ENCODE data around the gene KIAA2012.

Gene KIAA2012

DNA sequence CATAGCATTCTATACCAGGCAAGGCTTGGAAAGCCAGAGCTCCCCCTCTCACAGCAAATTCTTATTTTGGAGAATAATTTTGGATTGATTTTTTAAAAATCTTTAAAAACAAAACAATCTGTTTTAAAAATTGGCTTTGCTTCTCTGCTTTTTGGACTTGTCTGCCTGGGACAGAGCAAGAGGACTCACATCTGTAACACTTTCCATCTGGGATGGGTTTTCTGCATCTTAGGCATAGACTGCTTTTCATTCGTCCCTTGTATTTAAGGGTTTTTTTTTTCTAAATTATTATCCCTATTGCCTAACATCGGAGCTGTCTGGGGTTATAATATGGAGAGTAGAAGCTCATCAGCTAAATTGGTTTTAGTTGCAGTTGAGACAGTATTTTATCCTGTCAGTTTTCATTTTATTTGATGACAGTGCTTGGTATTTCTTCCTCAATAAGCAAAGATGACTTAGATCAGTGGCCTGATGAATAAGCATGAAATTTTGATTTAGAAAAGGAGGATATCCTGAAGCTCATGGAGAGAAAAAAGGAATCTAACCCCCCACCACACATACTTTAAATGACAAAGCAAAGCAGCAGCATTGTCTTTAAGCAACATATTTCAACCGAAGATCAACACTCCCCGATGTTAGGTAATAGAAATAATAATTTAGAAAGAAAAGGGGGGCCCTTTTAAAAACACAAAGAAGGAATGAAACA, 41.7 kb upstream of the KIAA2012 start:
- in situ Hi-C loops (cut with MboI; ENCODE audit: low pct_unique_long_range_greater_than_20kb, low sequenced_read_pairs, unreplicated experiment) = no loop called here
- no peak for DNase-seq (ENCODE audit: low spot score)
- TF ChIP-seq, protein P1, sequence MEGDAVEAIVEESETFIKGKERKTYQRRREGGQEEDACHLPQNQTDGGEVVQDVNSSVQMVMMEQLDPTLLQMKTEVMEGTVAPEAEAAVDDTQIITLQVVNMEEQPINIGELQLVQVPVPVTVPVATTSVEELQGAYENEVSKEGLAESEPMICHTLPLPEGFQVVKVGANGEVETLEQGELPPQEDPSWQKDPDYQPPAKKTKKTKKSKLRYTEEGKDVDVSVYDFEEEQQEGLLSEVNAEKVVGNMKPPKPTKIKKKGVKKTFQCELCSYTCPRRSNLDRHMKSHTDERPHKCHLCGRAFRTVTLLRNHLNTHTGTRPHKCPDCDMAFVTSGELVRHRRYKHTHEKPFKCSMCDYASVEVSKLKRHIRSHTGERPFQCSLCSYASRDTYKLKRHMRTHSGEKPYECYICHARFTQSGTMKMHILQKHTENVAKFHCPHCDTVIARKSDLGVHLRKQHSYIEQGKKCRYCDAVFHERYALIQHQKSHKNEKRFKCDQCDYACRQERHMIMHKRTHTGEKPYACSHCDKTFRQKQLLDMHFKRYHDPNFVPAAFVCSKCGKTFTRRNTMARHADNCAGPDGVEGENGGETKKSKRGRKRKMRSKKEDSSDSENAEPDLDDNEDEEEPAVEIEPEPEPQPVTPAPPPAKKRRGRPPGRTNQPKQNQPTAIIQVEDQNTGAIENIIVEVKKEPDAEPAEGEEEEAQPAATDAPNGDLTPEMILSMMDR (IDR thresholded peaks at IDR 0.05; ENCODE audit: extremely low read depth, insufficient read depth, missing control alignments) = no peak

- in situ Hi-C loops (cut with MboI; ENCODE audit: low pct_unique_long_range_greater_than_20kb, low sequenced_read_pairs, unreplicated experiment) = no loop called here
- DNase-seq (ENCODE audit: low spot score) = peak; percentile 47
- TF ChIP-seq, protein P1 (IDR thresholded peaks at IDR 0.05; ENCODE audit: extremely low read depth, insufficient read depth, missing control alignments) = no peak
Observed at GRCh38 chr2:202032846-202033316, 40.2 kb upstream of the KIAA2012 start.

DNA sequence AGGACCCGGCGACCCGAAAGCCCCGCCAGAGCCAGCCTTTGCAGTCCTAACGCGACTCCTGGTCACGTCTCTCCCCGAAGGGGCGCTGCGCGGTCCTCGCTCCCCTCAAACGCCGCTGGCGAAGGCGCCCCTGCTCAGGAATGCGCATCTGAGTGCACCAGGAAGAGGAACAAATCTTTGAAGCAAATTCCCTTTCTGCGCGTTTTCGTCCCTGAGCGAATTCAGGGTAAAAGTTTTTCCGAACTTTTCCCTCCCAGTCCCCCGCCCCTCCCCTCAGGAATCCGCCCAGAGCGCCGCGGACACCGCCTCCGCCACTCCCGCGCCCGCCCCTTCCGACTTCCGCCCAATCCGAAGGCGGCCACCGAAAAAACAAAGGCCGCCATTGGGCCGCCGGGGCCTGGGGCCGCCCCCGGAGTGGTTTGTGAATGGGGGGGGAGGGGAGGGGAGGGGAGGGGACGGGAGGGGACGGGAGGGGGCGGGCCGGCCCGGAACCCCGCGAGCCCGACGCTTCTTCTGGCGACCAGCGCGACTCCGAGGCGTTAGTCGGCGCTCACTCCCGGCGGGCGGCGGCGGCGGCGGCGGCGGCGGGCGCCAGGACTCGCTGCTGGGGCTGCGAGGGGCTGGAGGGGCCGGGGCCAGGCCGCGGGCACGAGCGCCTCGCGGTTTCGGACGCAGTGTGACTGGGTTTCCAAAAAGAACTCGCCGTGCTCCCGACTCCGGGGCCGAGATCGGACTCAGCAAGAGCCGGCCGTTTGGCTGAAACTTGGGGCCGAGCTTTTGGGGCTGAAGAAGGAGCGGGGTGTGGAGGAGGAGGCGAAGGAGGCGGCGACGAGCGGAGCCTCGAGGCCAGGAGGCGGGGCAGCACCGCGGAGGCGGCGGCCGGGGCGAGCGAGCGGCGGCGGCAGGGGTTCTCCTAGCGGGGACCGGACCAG, 39.5 kb upstream of the KIAA2012 start, which contains the start of gene FZD7:
Gene FZD7 (plus strand): TSS at position 539 of the 932 bp plus-strand sequence. CDS start 793 bp downstream, outside the sequence.
- in situ Hi-C loops (cut with MboI; ENCODE audit: low pct_unique_long_range_greater_than_20kb, low sequenced_read_pairs, unreplicated experiment) = no loop called here
- DNase-seq (ENCODE audit: low spot score) = peak; percentile 94
- TF ChIP-seq, protein P1 (IDR thresholded peaks at IDR 0.05; ENCODE audit: extremely low read depth, insufficient read depth, missing control alignments) = no peak

DNA sequence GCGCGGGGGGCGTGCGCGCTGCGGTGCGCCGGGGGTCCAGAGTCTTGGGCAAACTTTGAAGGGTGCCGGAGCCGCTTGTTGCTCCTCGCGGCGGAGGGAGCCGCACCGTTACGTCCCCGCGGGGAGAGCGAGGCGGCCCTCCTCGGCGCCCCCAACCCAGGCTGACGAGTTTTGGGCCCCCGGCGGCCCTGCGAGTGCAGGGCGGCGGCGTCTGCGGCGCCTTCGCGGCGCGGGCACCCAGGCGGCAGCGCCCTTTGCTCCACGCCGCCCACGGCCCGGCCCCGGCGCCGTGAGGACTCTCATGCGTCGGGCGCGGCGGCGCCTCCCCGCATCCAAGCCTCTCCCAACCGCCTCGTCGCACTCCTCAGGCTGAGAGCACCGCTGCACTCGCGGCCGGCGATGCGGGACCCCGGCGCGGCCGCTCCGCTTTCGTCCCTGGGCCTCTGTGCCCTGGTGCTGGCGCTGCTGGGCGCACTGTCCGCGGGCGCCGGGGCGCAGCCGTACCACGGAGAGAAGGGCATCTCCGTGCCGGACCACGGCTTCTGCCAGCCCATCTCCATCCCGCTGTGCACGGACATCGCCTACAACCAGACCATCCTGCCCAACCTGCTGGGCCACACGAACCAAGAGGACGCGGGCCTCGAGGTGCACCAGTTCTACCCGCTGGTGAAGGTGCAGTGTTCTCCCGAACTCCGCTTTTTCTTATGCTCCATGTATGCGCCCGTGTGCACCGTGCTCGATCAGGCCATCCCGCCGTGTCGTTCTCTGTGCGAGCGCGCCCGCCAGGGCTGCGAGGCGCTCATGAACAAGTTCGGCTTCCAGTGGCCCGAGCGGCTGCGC, 38.6 kb upstream of the KIAA2012 start:
- in situ Hi-C loops (cut with MboI; ENCODE audit: low pct_unique_long_range_greater_than_20kb, low sequenced_read_pairs, unreplicated experiment) = no loop called here
- DNase-seq (ENCODE audit: low spot score) = peak; percentile 39

GRCh38 chr2:202035089-202035940, 37.7 kb upstream of the KIAA2012 start:
- in situ Hi-C loops (cut with MboI; ENCODE audit: low pct_unique_long_range_greater_than_20kb, low sequenced_read_pairs, unreplicated experiment) = no loop called here

More for the DNA sequence above, 38.6 kb upstream of the KIAA2012 start:
- TF ChIP-seq, protein P1 (IDR thresholded peaks at IDR 0.05; ENCODE audit: extremely low read depth, insufficient read depth, missing control alignments) = no peak

More at GRCh38 chr2:202035089-202035940, 37.7 kb upstream of the KIAA2012 start:
- DNase-seq (ENCODE audit: low spot score) = peak; percentile 23
- TF ChIP-seq, protein P1 (IDR thresholded peaks at IDR 0.05; ENCODE audit: extremely low read depth, insufficient read depth, missing control alignments) = peak; percentile 34
